ENCODE results near the gene MFSD6L.

The MFSD6L gene

GRCh38 chr17:8803531-8804420, 4.6 kb upstream of the MFSD6L start:
- Histone ChIP-seq H4K8ac (ENCODE audit: low read depth, low read length) (no peak overlapping the region), H2AK5ac (ENCODE audit: low read length) (no peak overlapping the region), H3K4me3 (ENCODE audit: low read depth, low read length) (no peak overlapping the region), H3K9me3 (ENCODE audit: insufficient read depth, low read depth, low read length) (no peaks in the 10 kb centered on the region), H2AFZ (ENCODE audit: insufficient read depth, low read length, poor library complexity) (no peak overlapping the region), H4K91ac (ENCODE audit: low read depth, low read length) (no peak overlapping the region), H2BK12ac (ENCODE audit: low read length) (no peak overlapping the region), H3K9ac (ENCODE audit: low read length) (no peak overlapping the region), H3K27me3 (ENCODE audit: insufficient read depth, low read length) (no peaks in the 10 kb centered on the region), H3K36me3 (ENCODE audit: control insufficient read depth in 1 of 2, insufficient read depth in 2 of 2, low read length in 2 of 2) (no peaks in the 10 kb centered on the region), H3K4ac (ENCODE audit: low read depth, low read length) (no peak overlapping the region), H2BK5ac (ENCODE audit: low read depth, low read length, poor library complexity) (no peak overlapping the region), H3K23ac (ENCODE audit: low read length) (no peak overlapping the region), H3K4me1 (ENCODE audit: control insufficient read depth in 1 of 2, insufficient read depth in 2 of 2, low read length in 2 of 2) (peaks cover 10 to 12% of the 10 kb centered on the region in 2 experiments), H3K14ac (ENCODE audit: low read length) (no peak overlapping the region), H2BK120ac (ENCODE audit: insufficient read depth, low read length, poor library complexity) (no peak overlapping the region), H3K4me2 (ENCODE audit: low read length) (no peak overlapping the region), H3K27ac (ENCODE audit: low read depth, low read length) (no peak overlapping the region), H3K18ac (ENCODE audit: low read length) (no peak overlapping the region), H3K79me1 (ENCODE audit: low read length) (peaks cover 2% of the 10 kb centered on the region), H3K79me2 (ENCODE audit: control insufficient read depth, insufficient read depth, low read length, poor library complexity) (no peaks in the 10 kb centered on the region), H4K12ac (ENCODE audit: low read depth, low read length) (no peak overlapping the region)
- DNase-seq: no peak
- no CpG with 5 or more reads among the region's 19 CpGs for WGBS (ENCODE audit: extremely low coverage, insufficient coverage, insufficient read length)

DNA sequence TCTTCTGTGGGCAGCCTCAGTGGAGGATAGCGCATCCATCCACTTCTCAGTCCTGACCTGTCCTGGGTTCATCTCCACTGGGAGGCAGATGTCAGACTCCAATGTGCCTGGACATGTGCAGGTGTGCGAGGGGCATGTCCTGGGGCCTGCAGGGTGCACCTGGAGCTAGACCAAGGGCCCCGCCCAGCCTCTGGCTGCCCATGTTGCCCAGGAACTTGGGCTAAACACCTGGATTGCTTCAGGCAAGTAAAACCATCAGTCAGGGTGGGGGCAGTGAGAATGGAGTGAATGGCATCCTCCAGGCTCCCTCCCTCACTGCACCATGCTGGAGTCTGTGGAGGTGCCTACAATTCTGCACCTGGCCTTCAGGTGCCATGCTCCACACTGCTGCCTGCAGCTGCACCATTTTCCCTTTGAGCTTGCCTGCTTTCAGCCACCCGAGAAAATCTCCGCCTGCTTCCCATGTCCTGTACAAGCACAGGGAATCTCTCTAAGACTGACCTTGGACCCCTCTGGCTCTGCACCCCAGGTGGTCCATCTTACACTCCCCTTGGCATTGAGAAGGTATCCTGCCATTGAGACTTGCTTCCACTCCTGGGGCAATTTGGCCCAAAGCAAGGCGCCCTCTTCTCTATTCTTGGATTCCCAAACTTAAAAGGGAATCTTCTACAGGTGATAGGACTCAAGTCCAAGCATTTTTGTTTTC, 2.1 kb upstream of the MFSD6L start:
- Histone ChIP-seq H3K79me2 (ENCODE audit: control insufficient read depth, insufficient read depth, low read length, poor library complexity) (no peaks in the 10 kb centered on the region), H2AK5ac (ENCODE audit: low read length) (no peak overlapping the region), H4K12ac (ENCODE audit: low read depth, low read length) (no peak overlapping the region), H3K4ac (ENCODE audit: low read depth, low read length) (no peak overlapping the region), H3K14ac (ENCODE audit: low read length) (no peak overlapping the region), H3K27ac (ENCODE audit: low read depth, low read length) (no peak overlapping the region), H3K4me3 (ENCODE audit: low read depth, low read length) (no peak overlapping the region), H3K9me3 (ENCODE audit: insufficient read depth, low read depth, low read length) (no peaks in the 10 kb centered on the region), H3K36me3 (ENCODE audit: control insufficient read depth in 1 of 2, insufficient read depth in 2 of 2, low read length in 2 of 2) (no peaks in the 10 kb centered on the region), H3K4me2 (ENCODE audit: low read length) (no peak overlapping the region), H3K23ac (ENCODE audit: low read length) (no peak overlapping the region), H3K79me1 (ENCODE audit: low read length) (peaks cover 2% of the 10 kb centered on the region), H2BK5ac (ENCODE audit: low read depth, low read length, poor library complexity) (no peak overlapping the region), H3K4me1 (ENCODE audit: control insufficient read depth in 1 of 2, insufficient read depth in 2 of 2, low read length in 2 of 2) (peaks cover 12 to 15% of the 10 kb centered on the region in 2 experiments), H3K9ac (ENCODE audit: low read length) (no peak overlapping the region), H3K27me3 (ENCODE audit: insufficient read depth, low read length) (no peaks in the 10 kb centered on the region), H2BK120ac (ENCODE audit: insufficient read depth, low read length, poor library complexity) (no peak overlapping the region), H2BK12ac (ENCODE audit: low read length) (no peak overlapping the region), H4K91ac (ENCODE audit: low read depth, low read length) (no peak overlapping the region), H2AFZ (ENCODE audit: insufficient read depth, low read length, poor library complexity) (no peak overlapping the region), H4K8ac (ENCODE audit: low read depth, low read length) (no peak overlapping the region), H3K18ac (ENCODE audit: low read length) (no peak overlapping the region)
- no CpG with 5 or more reads among the region's 6 CpGs for WGBS (ENCODE audit: extremely low coverage, insufficient coverage, insufficient read length)
- no peak for DNase-seq

DNA sequence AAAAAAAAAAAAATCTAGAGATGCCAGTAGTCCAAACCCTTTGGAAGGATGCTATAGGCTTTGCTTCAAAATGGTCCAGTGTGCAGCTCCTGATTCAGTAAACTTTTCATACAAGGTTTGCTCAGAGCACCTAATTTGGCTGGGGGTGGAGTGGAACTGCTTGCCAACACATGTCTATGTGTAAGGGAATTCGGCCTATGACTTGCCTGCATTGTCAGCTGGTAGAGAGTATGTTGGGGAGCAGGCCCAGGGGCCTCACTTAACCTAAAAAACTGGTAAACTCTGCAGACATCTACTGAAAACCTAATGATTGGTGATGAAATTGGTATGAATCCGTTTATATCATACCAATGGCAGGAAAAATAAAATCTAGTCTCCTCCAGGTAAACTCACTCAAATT, 1.5 kb upstream of the MFSD6L start:
- no peak overlapping the region for H3K9ac ChIP-seq (ENCODE audit: low read length)
- no peak overlapping the region for H3K14ac ChIP-seq (ENCODE audit: low read length)
- H2AFZ ChIP-seq (ENCODE audit: insufficient read depth, low read length, poor library complexity): no peak overlapping the region
- H3K4me3 ChIP-seq (ENCODE audit: low read depth, low read length): no peak overlapping the region
- no CpG with 5 or more reads among the region's 2 CpGs for WGBS (ENCODE audit: extremely low coverage, insufficient coverage, insufficient read length)
- no peak overlapping the region for H3K27ac ChIP-seq (ENCODE audit: low read depth, low read length)
- no peak overlapping the region for H2AK5ac ChIP-seq (ENCODE audit: low read length)
- no peak overlapping the region for H3K4me2 ChIP-seq (ENCODE audit: low read length)
- no peaks in the 10 kb centered on the region for H3K36me3 ChIP-seq (ENCODE audit: control insufficient read depth in 1 of 2, insufficient read depth in 2 of 2, low read length in 2 of 2)
- no peak for DNase-seq
- H3K79me1 ChIP-seq (ENCODE audit: low read length): peaks cover 2% of the 10 kb centered on the region
- peaks cover 12 to 15% of the 10 kb centered on the region in 2 experiments for H3K4me1 ChIP-seq (ENCODE audit: control insufficient read depth in 1 of 2, insufficient read depth in 2 of 2, low read length in 2 of 2)
- H3K23ac ChIP-seq (ENCODE audit: low read length): no peak overlapping the region
- H2BK12ac ChIP-seq (ENCODE audit: low read length): no peak overlapping the region
- H3K4ac ChIP-seq (ENCODE audit: low read depth, low read length): no peak overlapping the region
- no peak overlapping the region for H4K91ac ChIP-seq (ENCODE audit: low read depth, low read length)
- no peaks in the 10 kb centered on the region for H3K27me3 ChIP-seq (ENCODE audit: insufficient read depth, low read length)
- H3K18ac ChIP-seq (ENCODE audit: low read length): no peak overlapping the region
- H4K12ac ChIP-seq (ENCODE audit: low read depth, low read length): no peak overlapping the region
- H2BK5ac ChIP-seq (ENCODE audit: low read depth, low read length, poor library complexity): no peak overlapping the region
- no peak overlapping the region for H2BK120ac ChIP-seq (ENCODE audit: insufficient read depth, low read length, poor library complexity)
- H3K9me3 ChIP-seq (ENCODE audit: insufficient read depth, low read depth, low read length): no peaks in the 10 kb centered on the region
- no peaks in the 10 kb centered on the region for H3K79me2 ChIP-seq (ENCODE audit: control insufficient read depth, insufficient read depth, low read length, poor library complexity)
- H4K8ac ChIP-seq (ENCODE audit: low read depth, low read length): no peak overlapping the region

- Histone ChIP-seq H2BK12ac (ENCODE audit: low read length) (no peak overlapping the region), H3K79me1 (ENCODE audit: low read length) (peaks cover 2% of the 10 kb centered on the region), H4K91ac (ENCODE audit: low read depth, low read length) (no peak overlapping the region), H3K18ac (ENCODE audit: low read length) (no peak overlapping the region), H4K8ac (ENCODE audit: low read depth, low read length) (no peak overlapping the region), H2BK120ac (ENCODE audit: insufficient read depth, low read length, poor library complexity) (no peak overlapping the region), H3K36me3 (ENCODE audit: control insufficient read depth in 1 of 2, insufficient read depth in 2 of 2, low read length in 2 of 2) (no peaks in the 10 kb centered on the region), H3K4me3 (ENCODE audit: low read depth, low read length) (no peak overlapping the region), H3K79me2 (ENCODE audit: control insufficient read depth, insufficient read depth, low read length, poor library complexity) (no peaks in the 10 kb centered on the region), H3K4ac (ENCODE audit: low read depth, low read length) (no peak overlapping the region), H3K9me3 (ENCODE audit: insufficient read depth, low read depth, low read length) (no peaks in the 10 kb centered on the region), H3K27ac (ENCODE audit: low read depth, low read length) (peak overlapping the region; percentile 23), H2AK5ac (ENCODE audit: low read length) (no peak overlapping the region), H3K23ac (ENCODE audit: low read length) (no peak overlapping the region), H4K12ac (ENCODE audit: low read depth, low read length) (no peak overlapping the region), H3K27me3 (ENCODE audit: insufficient read depth, low read length) (no peaks in the 10 kb centered on the region), H3K4me2 (ENCODE audit: low read length) (peak overlapping the region; percentile 64), H2BK5ac (ENCODE audit: low read depth, low read length, poor library complexity) (no peak overlapping the region), H2AFZ (ENCODE audit: insufficient read depth, low read length, poor library complexity) (no peak overlapping the region), H3K9ac (ENCODE audit: low read length) (no peak overlapping the region), H3K14ac (ENCODE audit: low read length) (no peak overlapping the region), H3K4me1 (ENCODE audit: control insufficient read depth in 1 of 2, insufficient read depth in 2 of 2, low read length in 2 of 2) (peaks cover 12 to 15% of the 10 kb centered on the region in 2 experiments)
- WGBS (ENCODE audit: extremely low coverage, insufficient coverage, insufficient read length): no CpG with 5 or more reads among the region's 15 CpGs
- no peak for DNase-seq
Measured at GRCh38 chr17:8799570-8800212, 526 bp upstream of the MFSD6L start.
